IMR-90 (cell line): Measurements from ENCODE around the gene RIPK4. TPM values are rescaled to one million over a fixed set of nuclear protein-coding genes. Genes with fewer than 3 reads are reported as not detected.

Experiments used
- ATAC-seq: fragments of 200-7000 bp; cut with Tn5 transposase; 2 replicates; pipeline ENCODE4 v1.9.1; 2020; ENCODE audit warnings: low read depth, mild to moderate bottlenecking, moderate library complexity
- BruUV-seq: library from RNA; stranded (reverse); fragments of 400-500 nt; replicated peaks from 2 replicates; lab custom pipeline; 2021; lab: Mats Ljungman, UMichigan
- CTCF ChIA-PET: fragments of 300-600 bp; formaldehyde crosslinking; extraction: SDS; loops from one replicate; lab custom pipeline; 2021; ENCODE audit warnings: antibody characterized with exemption; lab: Yijun Ruan, JAX
- POLR2A ChIA-PET: fragments of 300-600 bp; sonication (Branson Sonifier 250); formaldehyde crosslinking; loops from one replicate; lab custom pipeline; 2022; ENCODE audit warnings: antibody characterized with exemption; ENCODE audit not compliant: unreplicated experiment; lab: Charles Lee
- DNase-seq: peaks from one replicate; pipeline ENCODE4 v3.0.0; 2013
- H2AFZ ChIP-seq: replicated peaks from 2 replicates; pipeline ENCODE3; 2013; ENCODE audit warnings: low read length, mild to moderate bottlenecking; ENCODE audit not compliant: poor library complexity
- H2AK5ac ChIP-seq: 2 replicates; pipeline ENCODE4 v1.6.1; 2013; ENCODE audit warnings: low read depth, low read length, inconsistent platforms
- H2AK9ac ChIP-seq: replicated peaks from 2 replicates; pipeline ENCODE3; 2013; ENCODE audit warnings: mild to moderate bottlenecking, low read depth, low read length, moderate library complexity; ENCODE audit not compliant: poor library complexity
- H2BK120ac ChIP-seq: 2 replicates; pipeline ENCODE4 v1.6.1; 2013; ENCODE audit warnings: low read depth, low read length, inconsistent platforms
- H2BK15ac ChIP-seq: 3 replicates; pipeline ENCODE4 v1.6.1; 2013; ENCODE audit warnings: low read depth, low read length, inconsistent platforms
- H2BK20ac ChIP-seq: 2 replicates; pipeline ENCODE4 v1.6.1; 2013; ENCODE audit warnings: low read depth, mild to moderate bottlenecking, inconsistent platforms, low read length, moderate library complexity
- H2BK5ac ChIP-seq: 2 replicates; pipeline ENCODE4 v1.6.1; 2013; ENCODE audit warnings: mild to moderate bottlenecking, low read depth, low read length, inconsistent platforms; ENCODE audit not compliant: poor library complexity, severe bottlenecking
- H3K14ac ChIP-seq: replicated peaks from 2 replicates; pipeline ENCODE4 v1.6.1; 2013; ENCODE audit warnings: low read depth, low read length, inconsistent platforms
- H3K18ac ChIP-seq: 2 replicates; pipeline ENCODE4 v1.6.1; 2013; ENCODE audit warnings: low read depth, low read length, control low read depth
- H3K23ac ChIP-seq: 2 replicates; pipeline ENCODE4 v1.6.1; 2013; ENCODE audit warnings: low read depth, low read length, inconsistent platforms
- H3K27ac ChIP-seq: 2 replicates; pipeline ENCODE4 v1.5.1; 2013; ENCODE audit warnings: mild to moderate bottlenecking, control low read depth, low read length; ENCODE audit not compliant: insufficient read depth
- H3K27me3 ChIP-seq: 2 replicates; pipeline ENCODE4 v1.6.1; 2013; ENCODE audit warnings: low read length; ENCODE audit not compliant: control insufficient read depth, insufficient read depth
- H3K36me3 ChIP-seq: 2 replicates; pipeline ENCODE4 v1.6.1; 2013; ENCODE audit warnings: low read length, mixed read lengths; ENCODE audit not compliant: control insufficient read depth, insufficient read depth
- H3K4ac ChIP-seq: 2 replicates; pipeline ENCODE4 v1.6.1; 2013; ENCODE audit warnings: low read depth, low read length, inconsistent platforms
- H3K4me1 ChIP-seq: 2 replicates; pipeline ENCODE4 v1.6.1; 2013; ENCODE audit warnings: low read length, mixed read lengths; ENCODE audit not compliant: control insufficient read depth, insufficient read depth
- H3K4me2 ChIP-seq: 2 replicates; pipeline ENCODE4 v1.6.1; 2013; ENCODE audit warnings: low read depth, mild to moderate bottlenecking, control low read depth, low read length, moderate library complexity
- H3K4me3 ChIP-seq: 2 replicates; pipeline ENCODE4 v1.5.1; 2013; ENCODE audit warnings: low read depth, mild to moderate bottlenecking, control low read depth, low read length, moderate library complexity; ENCODE audit not compliant: insufficient read depth
- H3K56ac ChIP-seq: 2 replicates; pipeline ENCODE4 v1.6.1; 2013; ENCODE audit warnings: low read length, inconsistent platforms; ENCODE audit not compliant: insufficient read depth; ENCODE audit errors: extremely low read depth
- H3K79me1 ChIP-seq, 2 experiments: 2 replicates each; pipeline ENCODE4 v1.6.1; 2013; ENCODE audit warnings: low read length in 2 of 2, inconsistent platforms in 1 of 2, low read depth in 1 of 2
- H3K9ac ChIP-seq: 2 replicates; pipeline ENCODE4 v1.6.1; 2013; ENCODE audit warnings: low read depth, low read length, control low read depth
- H3K9me1 ChIP-seq: 2 replicates; pipeline ENCODE4 v1.6.1; 2013; ENCODE audit warnings: low read length, inconsistent platforms; ENCODE audit not compliant: insufficient read depth
- H3K9me3 ChIP-seq: 2 replicates; pipeline ENCODE4 v1.6.1; 2013; ENCODE audit warnings: low read length; ENCODE audit not compliant: control insufficient read depth, insufficient read depth
- H4K20me1 ChIP-seq: 2 replicates; pipeline ENCODE4 v1.6.1; 2013; ENCODE audit warnings: low read length, inconsistent platforms; ENCODE audit not compliant: insufficient read depth
- H4K5ac ChIP-seq: 2 replicates; pipeline ENCODE4 v1.6.1; 2013; ENCODE audit warnings: mild to moderate bottlenecking, low read depth, low read length, control low read depth
- H4K8ac ChIP-seq, 2 experiments: 2 replicates each; pipeline ENCODE4 v1.6.1; 2013; ENCODE audit warnings: low read depth in 2 of 2, low read length in 2 of 2, control low read depth in 1 of 2, inconsistent platforms in 1 of 2
- H4K91ac ChIP-seq: 2 replicates; pipeline ENCODE4 v1.6.1; 2013; ENCODE audit warnings: low read depth, low read length, inconsistent platforms; ENCODE audit not compliant: insufficient read depth
- CEBPB ChIP-seq: IDR thresholded peaks from 2 replicates; pipeline ENCODE4 v1.6.1; 2012; ENCODE audit warnings: low read depth, low read length, improper control_type of control experiment
- CHD1 ChIP-seq: IDR thresholded peaks from 2 replicates; pipeline ENCODE4 v1.6.1; 2012; ENCODE audit warnings: low read depth, low read length, improper control_type of control experiment
- FOS ChIP-seq: fragments of 150-350 bp; IDR thresholded peaks from 2 replicates; pipeline ENCODE4 v1.6.1; 2016; ENCODE audit warnings: low read depth, low read length
- RFX5 ChIP-seq: IDR thresholded peaks from 2 replicates; pipeline ENCODE4 v1.8.0; 2012; ENCODE audit warnings: low read depth, mild to moderate bottlenecking, low read length, moderate library complexity
- WGBS, 2 experiments: methylation state at CpG; one replicate each; pipeline versions ENCODE4 v1.1.5 to v1.1.7; 2013; ENCODE audit warnings: missing lambda C conversion rate in 2 of 2; ENCODE audit not compliant: insufficient read length in 1 of 2; ENCODE audit errors: extremely low coverage in 2 of 2; 5-methylcytosine and 5-hydroxymethylcytosine counted together
- dilution Hi-C: fragments of 300-500 bp; cut with HindIII; formaldehyde crosslinking; loops from one replicate; pipeline ENCODE4 v1.14.3; 2018; ENCODE audit warnings: low sequenced_read_pairs; ENCODE audit not compliant: unreplicated experiment
- in situ Hi-C: fragments of 300-500 bp; cut with MboI; formaldehyde crosslinking; loops from 3 replicates; pipeline ENCODE4 v1.14.3; 2019; ENCODE audit warnings: low sequenced_read_pairs, inconsistent platforms, mixed read lengths
- intact Hi-C: fragments of 100-400 bp; cut with micrococcal nuclease; formaldehyde crosslinking; loops from 2 replicates; pipeline ENCODE4 v1.10.0; 2022
- polyA plus RNA-seq, 3 experiments: library from polyadenylated mRNA; depleted of rRNA; stranded (reverse); fragments of >200 nt; gene quantifications; 2 replicates each; pipeline ENCODE4 v1.2.3, GENCODE V29; 2012; ENCODE audit warnings: low replicate concordance in 1 of 3
- total RNA-seq: library from RNA; depleted of rRNA; stranded (reverse); fragments of >200 nt; gene quantifications from 2 replicates; pipeline ENCODE4 v1.2.3, GENCODE V29; 2012
- TF ChIP-seq, protein P1 (sequence below): conservative IDR thresholded peaks from 2 replicates; pipeline ENCODE4 v1.5.1; 2012; ENCODE audit warnings: mild to moderate bottlenecking, low read depth, low read length, improper control_type of control experiment
- TF ChIP-seq, protein P2 (sequence below): fragments of 150-350 bp; IDR thresholded peaks from 2 replicates; pipeline ENCODE4 v1.6.1; 2017; ENCODE audit warnings: mild to moderate bottlenecking, antibody characterized with exemption, low read length, low read depth

RIPK4 gene
- total and polyA plus RNA-seq, 2 of the 4 experiments (the other 2 are of a cell fraction) = under 0.01 to 0.03 TPM

DNA sequence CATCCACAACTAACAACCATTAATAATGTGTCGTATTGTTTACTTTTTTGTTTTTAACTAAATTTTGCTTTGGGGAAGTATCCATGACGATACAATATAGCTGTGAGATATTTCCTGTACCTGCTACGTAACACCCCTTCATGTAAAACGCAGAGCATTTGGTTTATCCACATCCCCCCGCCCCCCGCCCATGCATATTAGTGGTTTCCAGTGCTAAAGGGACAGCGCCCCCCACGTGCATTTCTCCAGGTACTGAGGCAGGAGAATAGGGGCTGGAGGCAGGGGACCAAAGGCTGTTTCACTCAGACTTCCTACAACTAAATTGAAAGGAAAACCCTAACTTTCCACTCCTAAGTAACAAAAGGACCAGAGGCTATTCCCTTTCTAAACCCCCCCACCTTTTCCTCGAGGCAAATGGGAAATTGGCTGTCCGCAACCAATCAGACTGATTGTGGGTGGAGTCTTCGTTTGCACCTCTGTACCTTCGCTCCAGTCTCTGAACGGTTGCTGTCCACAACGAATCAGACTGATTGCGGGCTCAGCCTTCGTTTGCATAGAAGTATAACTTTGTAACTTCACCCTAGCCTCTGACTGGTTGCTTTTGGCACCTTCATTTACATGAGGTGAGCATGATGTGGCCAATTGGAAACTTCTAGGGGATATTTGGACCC is 12.2 kb upstream of the RIPK4 start:
- WGBS, 2 experiments = no CpG with 5 or more reads among the region's 16 CpGs
- no peak overlapping the region for H3K23ac ChIP-seq
- in situ Hi-C loops = loop anchor here (25.0 kb wide), 1 partner anchor 492 kb away; no protein-coding TSS in a partner anchor

More for the DNA sequence above, 12.2 kb upstream of the RIPK4 start:
- H2AK9ac ChIP-seq = no peak overlapping the region
- H2BK5ac ChIP-seq = no peak overlapping the region
- H3K18ac ChIP-seq = no peak overlapping the region
- no peak overlapping the region; the same call in 1 of the 2 replicates for H3K4me2 ChIP-seq
- TF ChIP-seq FOS (no peak), CEBPB (no peak), RFX5 (no peak), CHD1 (no peak)
- TF ChIP-seq, protein P1, sequence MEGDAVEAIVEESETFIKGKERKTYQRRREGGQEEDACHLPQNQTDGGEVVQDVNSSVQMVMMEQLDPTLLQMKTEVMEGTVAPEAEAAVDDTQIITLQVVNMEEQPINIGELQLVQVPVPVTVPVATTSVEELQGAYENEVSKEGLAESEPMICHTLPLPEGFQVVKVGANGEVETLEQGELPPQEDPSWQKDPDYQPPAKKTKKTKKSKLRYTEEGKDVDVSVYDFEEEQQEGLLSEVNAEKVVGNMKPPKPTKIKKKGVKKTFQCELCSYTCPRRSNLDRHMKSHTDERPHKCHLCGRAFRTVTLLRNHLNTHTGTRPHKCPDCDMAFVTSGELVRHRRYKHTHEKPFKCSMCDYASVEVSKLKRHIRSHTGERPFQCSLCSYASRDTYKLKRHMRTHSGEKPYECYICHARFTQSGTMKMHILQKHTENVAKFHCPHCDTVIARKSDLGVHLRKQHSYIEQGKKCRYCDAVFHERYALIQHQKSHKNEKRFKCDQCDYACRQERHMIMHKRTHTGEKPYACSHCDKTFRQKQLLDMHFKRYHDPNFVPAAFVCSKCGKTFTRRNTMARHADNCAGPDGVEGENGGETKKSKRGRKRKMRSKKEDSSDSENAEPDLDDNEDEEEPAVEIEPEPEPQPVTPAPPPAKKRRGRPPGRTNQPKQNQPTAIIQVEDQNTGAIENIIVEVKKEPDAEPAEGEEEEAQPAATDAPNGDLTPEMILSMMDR = no peak
- TF ChIP-seq, protein P2, sequence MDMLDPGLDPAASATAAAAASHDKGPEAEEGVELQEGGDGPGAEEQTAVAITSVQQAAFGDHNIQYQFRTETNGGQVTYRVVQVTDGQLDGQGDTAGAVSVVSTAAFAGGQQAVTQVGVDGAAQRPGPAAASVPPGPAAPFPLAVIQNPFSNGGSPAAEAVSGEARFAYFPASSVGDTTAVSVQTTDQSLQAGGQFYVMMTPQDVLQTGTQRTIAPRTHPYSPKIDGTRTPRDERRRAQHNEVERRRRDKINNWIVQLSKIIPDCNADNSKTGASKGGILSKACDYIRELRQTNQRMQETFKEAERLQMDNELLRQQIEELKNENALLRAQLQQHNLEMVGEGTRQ = no peak
- ChIA-PET POLR2A (no interaction called here), CTCF (interaction anchor here (1.0 to 6.9 kb wide), 5 partner anchors 8 to 495 kb away, joined by 3 to 61 read pairs (median 5); no protein-coding TSS in a partner anchor)
- no peak overlapping the region for H4K8ac ChIP-seq
- no peak overlapping the region for H2BK15ac ChIP-seq
- no peaks in the 10 kb centered on the region for H3K36me3 ChIP-seq
- intact Hi-C loops (loop anchor here (1.0 kb wide), 2 partner anchors 167 to 496 kb away; no protein-coding TSS in a partner anchor), dilution Hi-C loops (no loop called here)
- BruUV-seq = no TSS peak
- H3K4me1 ChIP-seq = no peaks in the 10 kb centered on the region
- H2BK20ac ChIP-seq = no peak overlapping the region
- 0 out of 2 replicates have a peak, but pooled peaks cover 2% of the 10 kb centered on the region for H3K9me3 ChIP-seq
- no peaks in the 10 kb centered on the region for H3K9me1 ChIP-seq
- no peaks in the 10 kb centered on the region for H3K79me1 ChIP-seq
- H3K4ac ChIP-seq = no peak overlapping the region
- no peak for DNase-seq
- no peak overlapping the region for H3K9ac ChIP-seq
- H4K5ac ChIP-seq = no peak overlapping the region
- no peak overlapping the region for H3K56ac ChIP-seq
- no peak overlapping the region for H3K14ac ChIP-seq
- peaks cover 58% of the 10 kb centered on the region for H3K27me3 ChIP-seq
- H4K91ac ChIP-seq = no peak overlapping the region
- ATAC-seq = no peak
- no peak overlapping the region for H2AFZ ChIP-seq
- H3K27ac ChIP-seq = no peak overlapping the region
- no peak overlapping the region for H3K4me3 ChIP-seq
- H2BK120ac ChIP-seq = no peak overlapping the region
- no peaks in the 10 kb centered on the region for H4K20me1 ChIP-seq
- H2AK5ac ChIP-seq = no peak overlapping the region
